K562 (cell line): ENCODE measurements around the gene NIPSNAP2. TPM values are rescaled to one million over a fixed set of nuclear protein-coding genes. Genes with fewer than 3 reads are reported as not detected.

Source experiments
- ATAC-seq: fragments of 200-7000 bp; cut with Tn5 transposase; 3 replicates; pipeline ENCODE4 v1.9.1; 2020; ENCODE audit warnings: moderate library complexity
- BruUV-seq: library from RNA; stranded (reverse); fragments of 400-500 nt; replicated peaks from 2 replicates; lab custom pipeline; 2021; lab: Mats Ljungman, UMichigan
- CTCF ChIA-PET: fragments of 300-600 bp; formaldehyde crosslinking; extraction: SDS; loops from one replicate; lab custom pipeline; 2021; ENCODE audit warnings: low intra/inter-chr PET ratio; lab: Yijun Ruan, JAX
- POLR2A ChIA-PET: fragments of 300-600, 350-650 bp; sonication (Branson Sonifier 250); formaldehyde crosslinking; extraction: SDS; loops from one replicate; lab custom pipeline; 2021; ENCODE audit warnings: antibody characterized with exemption, inconsistent platforms; lab: Yijun Ruan, JAX
- DNase-seq, 4 experiments: peaks; one replicate each; pipeline versions ENCODE4 v3.0.0 to v3.0.0-alpha.2; 2011 to 2018; ENCODE audit warnings: low spot score in 3 of 4, mixed read lengths in 3 of 4; ENCODE audit errors: extremely low read depth in 1 of 4
- FAIRE-seq: peaks from 2 replicates; lab custom pipeline; 2011; peaks lifted over from hg19 to GRCh38; lab: Jason Lieb, UNC
- H2AFZ ChIP-seq: 2 replicates; pipeline ENCODE4 v1.6.0; 2011; ENCODE audit warnings: low read depth, low read length, control low read depth, inconsistent platforms
- H3K27ac ChIP-seq: fragments of 200-600 bp; 3 replicates; pipeline ENCODE4 v1.8.0; 2011; ENCODE audit warnings: low read depth, mild to moderate bottlenecking, control low read depth, inconsistent platforms, low read length, moderate library complexity, mixed read lengths; ENCODE audit errors: extremely low read depth
- H3K27me3 ChIP-seq, 2 experiments: fragments of 300-600 bp in 1 of 2; 2 replicates in 1 of 2; 3 replicates in 1 of 2; pipeline versions ENCODE4 v1.6.0 to v1.8.0; 2011; ENCODE audit warnings: inconsistent platforms in 2 of 2, low read length in 2 of 2, mild to moderate bottlenecking in 1 of 2, mixed read lengths in 1 of 2, moderate library complexity in 1 of 2; ENCODE audit not compliant: control insufficient read depth in 2 of 2, insufficient read depth in 2 of 2
- H3K36me3 ChIP-seq: fragments of 300-600 bp; 3 replicates; pipeline ENCODE4 v1.8.0; 2011; ENCODE audit warnings: mild to moderate bottlenecking, low read length, inconsistent platforms; ENCODE audit not compliant: control insufficient read depth, insufficient read depth
- H3K4me1 ChIP-seq, 2 experiments: fragments of 200-600 bp in 1 of 2; replicated peaks in 1 of 2; 2 replicates in 1 of 2; 3 replicates in 1 of 2; pipeline versions ENCODE4 v1.5.1 to v1.8.0; 2011; ENCODE audit warnings: inconsistent platforms in 2 of 2, low read length in 2 of 2, mild to moderate bottlenecking in 1 of 2, mixed read lengths in 1 of 2, moderate library complexity in 1 of 2; ENCODE audit not compliant: control insufficient read depth in 2 of 2, insufficient read depth in 2 of 2
- H3K4me2 ChIP-seq: 2 replicates; pipeline ENCODE4 v1.6.1; 2011; ENCODE audit warnings: low read length, control low read depth, inconsistent platforms, mixed read lengths; ENCODE audit not compliant: insufficient read depth
- H3K4me3 ChIP-seq: fragments of 200-600 bp; sonication (generic), shearing (Covaris generic); 2 replicates; pipeline ENCODE4 v1.5.1; 2016; ENCODE audit warnings: control low read depth, inconsistent platforms
- H3K79me2 ChIP-seq: fragments of 200-600 bp; 3 replicates; pipeline ENCODE4 v1.8.0; 2011; ENCODE audit warnings: low read length, inconsistent platforms; ENCODE audit not compliant: control insufficient read depth, insufficient read depth
- H3K9ac ChIP-seq, 2 experiments: 2 replicates each; pipeline versions ENCODE4 v1.6.0 to v1.6.1; 2011; ENCODE audit warnings: low read depth in 2 of 2, low read length in 2 of 2, control low read depth in 1 of 2, inconsistent platforms in 1 of 2, mild to moderate bottlenecking in 1 of 2, mixed read lengths in 1 of 2; ENCODE audit not compliant: insufficient read depth in 1 of 2
- H3K9me1 ChIP-seq: one replicate; pipeline ENCODE4 v1.6.0; 2011; ENCODE audit warnings: inconsistent platforms, mild to moderate bottlenecking, low read length, moderate library complexity; ENCODE audit not compliant: control insufficient read depth, insufficient read depth
- H3K9me3 ChIP-seq: replicated peaks from 2 replicates; pipeline ENCODE4 v1.5.1; 2011; ENCODE audit warnings: low read depth, low read length, inconsistent platforms; ENCODE audit not compliant: control insufficient read depth, insufficient read depth
- H4K20me1 ChIP-seq: replicated peaks from 2 replicates; pipeline ENCODE4 v1.6.1; 2011; ENCODE audit warnings: low read length, inconsistent platforms, mixed read lengths; ENCODE audit not compliant: control insufficient read depth, insufficient read depth
- DMBX1 ChIP-seq: fragments of 250-450 bp; sonication (Bioruptor Pico); IDR thresholded peaks from 2 replicates; pipeline ENCODE4 v1.8.0; 2022; ENCODE audit warnings: inconsistent platforms, mild to moderate bottlenecking, moderate library complexity, borderline replicate concordance
- ELF2 ChIP-seq: fragments of 250-450 bp; sonication (Bioruptor Pico); IDR thresholded peaks from 2 replicates; pipeline ENCODE4 v1.5.0; 2021; ENCODE audit warnings: mild to moderate bottlenecking
- FIP1L1 ChIP-seq: fragments of 200-400 bp; formaldehyde crosslinking; IDR thresholded peaks from 2 replicates; pipeline ENCODE4 v1.6.1; 2018; ENCODE audit warnings: mild to moderate bottlenecking, low read depth, low read length; ENCODE audit not compliant: poor library complexity, severe bottlenecking
- GABPA ChIP-seq: fragments of 200-800 bp; sonication (Bioruptor generic); conservative IDR thresholded peaks from 2 replicates; pipeline ENCODE4 v1.6.1; 2016; ENCODE audit warnings: low read depth, missing genetic modification characterization, missing compliant biosample characterization
- HDAC1 ChIP-seq, 2 experiments: fragments of 450-650 bp; IDR thresholded peaks; 2 replicates each; pipeline ENCODE4 v1.6.1; 2016 to 2017; ENCODE audit warnings: inconsistent platforms in 1 of 2, mild to moderate bottlenecking in 1 of 2, moderate library complexity in 1 of 2
- JUND ChIP-seq, 2 experiments: IDR thresholded peaks; 2 replicates in 1 of 2; 3 replicates in 1 of 2; pipeline ENCODE4 v1.6.1; 2011; ENCODE audit warnings: borderline replicate concordance in 2 of 2, low read depth in 2 of 2, low read length in 2 of 2, improper control_type of control experiment in 1 of 2, missing biosample characterization in 1 of 2, missing genetic modification characterization in 1 of 2, missing genetic modification reagents in 1 of 2
- MBD1 ChIP-seq: fragments of 250-450 bp; sonication (Bioruptor Pico); IDR thresholded peaks from 2 replicates; pipeline ENCODE4 v1.8.0; 2022; ENCODE audit warnings: inconsistent platforms
- NBN ChIP-seq: fragments of 450-650 bp; IDR thresholded peaks from 2 replicates; pipeline ENCODE4 v1.6.1; 2016; ENCODE audit warnings: low read depth, mild to moderate bottlenecking
- NFIC ChIP-seq: fragments of 450-650 bp; IDR thresholded peaks from 2 replicates; pipeline ENCODE4 v1.6.1; 2017; ENCODE audit warnings: mild to moderate bottlenecking, inconsistent platforms
- POLR3A ChIP-seq: IDR thresholded peaks from 2 replicates; pipeline ENCODE4 v1.6.1; 2011; ENCODE audit warnings: borderline replicate concordance, mild to moderate bottlenecking, moderate library complexity; ENCODE audit not compliant: insufficient read length, insufficient read depth; ENCODE audit errors: extremely low read depth
- SUPT5H ChIP-seq: fragments of 450-650 bp; IDR thresholded peaks from 2 replicates; pipeline ENCODE4 v1.6.1; 2016
- TARDBP ChIP-seq: fragments of 450-650 bp; IDR thresholded peaks from 2 replicates; pipeline ENCODE4 v1.6.1; 2016
- TBP ChIP-seq: optimal IDR thresholded peaks from 2 replicates; pipeline ENCODE3; 2011; ENCODE audit warnings: low read depth, low read length, improper control_type of control experiment
- TCF7L2 ChIP-seq: fragments of 150-350 bp; IDR thresholded peaks from 2 replicates; pipeline ENCODE4 v1.6.1; 2016; ENCODE audit warnings: low read depth, mild to moderate bottlenecking, low read length, moderate library complexity
- TOE1 ChIP-seq, 2 experiments: fragments of 450-650 bp in 1 of 2; sonication (generic) in 1 of 2; formaldehyde crosslinking in 1 of 2; IDR thresholded peaks; 2 replicates each; pipeline versions ENCODE4 v1.7.1 to v1.8.0; 2016 to 2022; ENCODE audit warnings: borderline replicate concordance in 2 of 2, mild to moderate bottlenecking in 2 of 2, antibody characterized with exemption in 1 of 2, inconsistent platforms in 1 of 2, low read depth in 1 of 2, missing genetic modification reagents in 1 of 2, moderate library complexity in 1 of 2
- YBX1 ChIP-seq: fragments of 450-650 bp; IDR thresholded peaks from 2 replicates; pipeline ENCODE4 v1.7.1; 2016; ENCODE audit warnings: mild to moderate bottlenecking
- ZNF121 ChIP-seq: sonication (generic); formaldehyde crosslinking; conservative IDR thresholded peaks from 2 replicates; pipeline ENCODE4 v1.8.0; 2022; ENCODE audit warnings: missing genetic modification reagents
- WGBS: fragments of 100-300 bp; shearing (Covaris generic); methylation state at CpG from one replicate; pipeline ENCODE4 v1.1.6; 2016; ENCODE audit warnings: low coverage, mixed read lengths; ENCODE audit not compliant: insufficient coverage; ENCODE audit errors: missing lambda C conversion rate; 5-methylcytosine and 5-hydroxymethylcytosine counted together
- in situ Hi-C: fragments of 300-500 bp; cut with MboI; formaldehyde crosslinking; loops from 4 replicates; pipeline ENCODE4 v1.15.0; 2018; ENCODE audit warnings: inconsistent platforms, mixed read lengths
- intact Hi-C: fragments of 100-400 bp; cut with micrococcal nuclease; formaldehyde crosslinking; loops from 2 replicates; pipeline ENCODE4 v1.14.2; 2022
- polyA plus RNA-seq, 8 experiments: library from polyadenylated mRNA; depleted of rRNA in 4 of 8; stranded (reverse) in 5 of 8; unstranded in 3 of 8; fragments of >200 nt; fragmentation: Nextera tagmentation in 2 of 8; fragmentation: Illumina TruSeq in 1 of 8; extraction: Ambion mirVana in 2 of 8; extraction: Trizol in 1 of 8; gene quantifications; 2 replicates each; pipeline versions ENCODE4 v1.2.1 to v1.2.3, GENCODE V29; 2011 to 2014; ENCODE audit warnings: inconsistent platforms in 1 of 8, missing spikeins in 1 of 8
- total RNA-seq, 7 experiments: library from RNA; depleted of rRNA in 6 of 7; stranded (reverse); fragments of >200 nt in 6 of 7; fragmentation: Illumina TruSeq in 2 of 7; extraction: Trizol in 2 of 7; gene quantifications; 2 replicates each; pipeline versions ENCODE4 v1.2.1 to v1.2.3, GENCODE V29; 2011 to 2021; ENCODE audit warnings: low replicate concordance in 1 of 7
- TF ChIP-seq, protein P1 (sequence below): fragments of 250-450 bp; sonication (Bioruptor Pico); IDR thresholded peaks from 2 replicates; pipeline ENCODE4 v1.5.0; 2021
- TF ChIP-seq, protein P2 (sequence below), 2 experiments: fragments of 450-650 bp; conservative IDR thresholded peaks; 2 replicates each; pipeline ENCODE4 v1.6.1; 2017; ENCODE audit warnings: mild to moderate bottlenecking in 2 of 2, moderate library complexity in 2 of 2

The NIPSNAP2 gene
- total and polyA plus RNA-seq, 9 of the 15 experiments (the other 6 are each of a cell fraction or from before 2014, with no cell fraction given) = 24.9 to 107 (median 53.0) TPM

- Histone ChIP-seq H4K20me1 (no peaks in the 10 kb centered on the region), H3K79me2 (peaks cover 30% of the 10 kb centered on the region), H3K9me3 (no peaks in the 10 kb centered on the region), H3K4me2 (peak overlapping the region; percentile 87), H2AFZ (peak overlapping the region; percentile 85), H3K4me3 (peak overlapping the region; percentile 91), H3K27me3 (no peaks in the 10 kb centered on the region), H3K4me1 (peaks cover 12 to 13% of the 10 kb centered on the region in 2 experiments; a peak in 4 of 5 replicates), H3K9me1 (no peaks in the 10 kb centered on the region), H3K9ac (peak overlapping the region; percentile 82 to 94), H3K36me3 (peaks cover 16% of the 10 kb centered on the region), H3K27ac (peak overlapping the region; percentile 90)
- in situ Hi-C loops = no loop called here
- ATAC-seq (no peak), FAIRE-seq (no peak), DNase-seq (no peak)
- CTCF ChIA-PET = no interaction called here
- intact Hi-C loops = loop anchor here (5.0 to 10.0 kb wide), 3 partner anchors 220 to 390 kb away; partner anchors contain the start of gene VOPP1
- POLR2A ChIA-PET = interaction anchor here (0.6 to 1.0 kb wide), 3 partner anchors 23 to 96 kb away, joined by 3 to 7 read pairs (median 4); no protein-coding TSS in a partner anchor
- 0% methylated on average over 14 of the region's 14 CpGs for WGBS
- BruUV-seq = no TSS peak
- TF ChIP-seq, protein P1, sequence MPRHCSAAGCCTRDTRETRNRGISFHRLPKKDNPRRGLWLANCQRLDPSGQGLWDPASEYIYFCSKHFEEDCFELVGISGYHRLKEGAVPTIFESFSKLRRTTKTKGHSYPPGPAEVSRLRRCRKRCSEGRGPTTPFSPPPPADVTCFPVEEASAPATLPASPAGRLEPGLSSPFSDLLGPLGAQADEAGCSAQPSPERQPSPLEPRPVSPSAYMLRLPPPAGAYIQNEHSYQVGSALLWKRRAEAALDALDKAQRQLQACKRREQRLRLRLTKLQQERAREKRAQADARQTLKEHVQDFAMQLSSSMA (CRISPR knock-in tag) = no peak
- TF ChIP-seq TARDBP = peak; percentile 83
- no peak for TF ChIP-seq ELF2 (CRISPR knock-in tag)
- TF ChIP-seq YBX1 = no peak
- TF ChIP-seq DMBX1 (CRISPR knock-in tag) = no peak
- TF ChIP-seq HDAC1 (IDR thresholded peaks at IDR 0.05) = peak in 1 of 2 experiments; percentile 47; a peak in 1 of 4 replicates
- no peak for TF ChIP-seq NFIC
- no peak for TF ChIP-seq MBD1 (CRISPR knock-in tag)
- no peak for TF ChIP-seq ZNF121 (CRISPR knock-in tag)
- TF ChIP-seq NBN = no peak
- no peak for TF ChIP-seq TCF7L2
- TF ChIP-seq SUPT5H = 0 out of 2 replicates have a peak, but pooled peaks have one; percentile 2
- TF ChIP-seq GABPA (tag) = no peak
- no peak for TF ChIP-seq JUND (IDR thresholded peaks at IDR 0.05; ENCODE audit: borderline replicate concordance, low read depth, low read length)
- TF ChIP-seq JUND (tag; IDR thresholded peaks at IDR 0.05; ENCODE audit: borderline replicate concordance, low read depth, low read length) = 0 out of 3 replicates have a peak, but pooled peaks have one; percentile 3
- TF ChIP-seq, protein P2, sequence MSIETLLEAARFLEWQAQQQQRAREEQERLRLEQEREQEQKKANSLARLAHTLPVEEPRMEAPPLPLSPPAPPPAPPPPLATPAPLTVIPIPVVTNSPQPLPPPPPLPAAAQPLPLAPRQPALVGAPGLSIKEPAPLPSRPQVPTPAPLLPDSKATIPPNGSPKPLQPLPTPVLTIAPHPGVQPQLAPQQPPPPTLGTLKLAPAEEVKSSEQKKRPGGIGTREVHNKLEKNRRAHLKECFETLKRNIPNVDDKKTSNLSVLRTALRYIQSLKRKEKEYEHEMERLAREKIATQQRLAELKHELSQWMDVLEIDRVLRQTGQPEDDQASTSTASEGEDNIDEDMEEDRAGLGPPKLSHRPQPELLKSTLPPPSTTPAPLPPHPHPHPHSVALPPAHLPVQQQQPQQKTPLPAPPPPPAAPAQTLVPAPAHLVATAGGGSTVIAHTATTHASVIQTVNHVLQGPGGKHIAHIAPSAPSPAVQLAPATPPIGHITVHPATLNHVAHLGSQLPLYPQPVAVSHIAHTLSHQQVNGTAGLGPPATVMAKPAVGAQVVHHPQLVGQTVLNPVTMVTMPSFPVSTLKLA (conservative IDR thresholded peaks at IDR 0.05) = 0 out of 4 replicates have a peak, but pooled peaks of 1 of the 2 experiments have one; percentile 28
- peak; percentile 0 for TF ChIP-seq TBP
- peak; percentile 3 for TF ChIP-seq FIP1L1
- TF ChIP-seq TOE1 (IDR thresholded peaks at IDR 0.05; ENCODE audit: borderline replicate concordance) = no peak
- TF ChIP-seq TOE1 (CRISPR knock-in tag; IDR thresholded peaks at IDR 0.05; ENCODE audit: borderline replicate concordance, low read depth) = no peak
- TF ChIP-seq POLR3A = no peak
Measured at GRCh38 chr7:55965100-55965470, 700 bp downstream of the NIPSNAP2 start.
